A549 (cell line): Measurements from ENCODE around the gene ID3. TPM values are rescaled to one million over a fixed set of nuclear protein-coding genes. Genes with fewer than 3 reads are reported as not detected.

Source experiments
- ATAC-seq, 2 experiments: fragments of 200-7000 bp in 1 of 2; fragments of >200 bp in 1 of 2; cut with Nextera tagmentation in 1 of 2; cut with Tn5 transposase in 1 of 2; 3 replicates each; pipeline versions ENCODE4 v1.8.0 to v1.9.1; 2018 to 2020; ENCODE audit warnings: mild to moderate bottlenecking in 1 of 2, moderate library complexity in 1 of 2
- CTCF ChIA-PET: fragments of 300-600 bp; sonication (Branson Sonifier 250); formaldehyde crosslinking; extraction: SDS; loops from one replicate; lab custom pipeline; 2021; ENCODE audit warnings: antibody characterized with exemption, inconsistent platforms; lab: Yijun Ruan, JAX
- POLR2A ChIA-PET: fragments of 350-600 bp; formaldehyde crosslinking; extraction: SDS; loops from one replicate; lab custom pipeline; 2021; ENCODE audit warnings: antibody characterized with exemption, inconsistent platforms; lab: Yijun Ruan, JAX
- DNase-seq, 2 experiments: peaks; one replicate each; pipeline versions ENCODE4 v3.0.0 to v3.0.0-alpha.2; 2011 to 2016; ENCODE audit warnings: low read depth in 1 of 2, low spot score in 1 of 2
- FAIRE-seq: peaks from 2 replicates; lab custom pipeline; 2011; peaks lifted over from hg19 to GRCh38; lab: Jason Lieb, UNC
- H3K27ac ChIP-seq, 2 experiments: fragments of >200 bp; sonication (Bioruptor Twin); formaldehyde crosslinking; 3 replicates each; pipeline ENCODE4 v1.5.1; 2016 to 2017
- H3K4me1 ChIP-seq: fragments of >200 bp; sonication (Bioruptor Twin); formaldehyde crosslinking; 3 replicates; pipeline ENCODE4 v1.6.1; 2016
- H3K4me2 ChIP-seq: fragments of >200 bp; sonication (Bioruptor Twin); formaldehyde crosslinking; 3 replicates; pipeline ENCODE4 v1.6.1; 2016
- H3K4me3 ChIP-seq: fragments of >200 bp; sonication (Bioruptor Twin); formaldehyde crosslinking; 3 replicates; pipeline ENCODE4 v1.5.1; 2016
- H3K9me3 ChIP-seq: fragments of >200 bp; sonication (Bioruptor Twin); formaldehyde crosslinking; 3 replicates; pipeline ENCODE4 v1.6.1; 2016
- BHLHE40 ChIP-seq: IDR thresholded peaks from 2 replicates; pipeline ENCODE4 v1.6.1; 2012; ENCODE audit warnings: low read depth, low read length, inconsistent platforms
- CBX8 ChIP-seq: fragments of 200-600 bp; sonication (generic); IDR thresholded peaks from 2 replicates; pipeline ENCODE4 v1.6.1; 2016
- CEBPB ChIP-seq, 2 experiments: fragments of >200 bp in 1 of 2; sonication (Bioruptor Twin) in 1 of 2; formaldehyde crosslinking in 1 of 2; IDR thresholded peaks; 2 replicates each; pipeline ENCODE4 v1.6.1; 2012 to 2016
- CHD2 ChIP-seq: fragments of 150-350 bp; IDR thresholded peaks from 2 replicates; pipeline ENCODE4 v1.6.1; 2014; ENCODE audit warnings: low read length; ENCODE audit not compliant: partially characterized antibody
- EHF ChIP-seq: fragments of 250-450 bp; sonication (Bioruptor Pico); IDR thresholded peaks from 2 replicates; pipeline ENCODE4 v1.5.0; 2020; ENCODE audit warnings: mild to moderate bottlenecking
- FOSB ChIP-seq: fragments of 250-450 bp; sonication (Bioruptor Pico); IDR thresholded peaks from 2 replicates; pipeline ENCODE4 v1.5.0; 2020; ENCODE audit warnings: mild to moderate bottlenecking, moderate library complexity
- FOSL2 ChIP-seq, 2 experiments: fragments of 450-650 bp in 1 of 2; fragments of >200 bp in 1 of 2; sonication (Bioruptor Twin) in 1 of 2; formaldehyde crosslinking; IDR thresholded peaks; 2 replicates each; pipeline versions ENCODE4 v1.5.0 to v1.6.1; 2016 to 2020; ENCODE audit warnings: mild to moderate bottlenecking in 1 of 2, moderate library complexity in 1 of 2
- FOXS1 ChIP-seq: fragments of 250-450 bp; sonication (Bioruptor Pico); IDR thresholded peaks from 2 replicates; pipeline ENCODE4 v1.5.0; 2020; ENCODE audit warnings: mild to moderate bottlenecking, moderate library complexity
- HDAC2 ChIP-seq: fragments of 200-600 bp; sonication (generic); IDR thresholded peaks from 2 replicates; pipeline ENCODE4 v1.6.1; 2016
- JUN ChIP-seq, 2 experiments: fragments of >200 bp; sonication (Bioruptor Twin); formaldehyde crosslinking; IDR thresholded peaks; 2 replicates in 1 of 2; 3 replicates in 1 of 2; pipeline ENCODE4 v1.6.1; 2016 to 2017
- JUNB ChIP-seq: fragments of >200 bp; sonication (Bioruptor Twin); formaldehyde crosslinking; IDR thresholded peaks from 2 replicates; pipeline ENCODE4 v1.6.1; 2016
- KDM5A ChIP-seq: fragments of 200-600 bp; sonication (generic); IDR thresholded peaks from 2 replicates; pipeline ENCODE4 v1.6.1; 2016; ENCODE audit warnings: antibody characterized with exemption, mild to moderate bottlenecking
- MAZ ChIP-seq: fragments of 150-350 bp; IDR thresholded peaks from 2 replicates; pipeline ENCODE4 v1.6.1; 2014; ENCODE audit warnings: antibody characterized with exemption, low read depth, low read length, borderline replicate concordance
- NFE2L2 ChIP-seq: fragments of 150-350 bp; conservative IDR thresholded peaks from 2 replicates; pipeline ENCODE4 v1.6.1; 2014; ENCODE audit warnings: low read length
- NR3C1 ChIP-seq: fragments of >200 bp; sonication (Bioruptor Twin); formaldehyde crosslinking; IDR thresholded peaks from 3 replicates; pipeline ENCODE4 v1.6.1; 2017
- PHF8 ChIP-seq: fragments of 200-600 bp; sonication (generic); IDR thresholded peaks from 2 replicates; pipeline ENCODE4 v1.6.1; 2016; ENCODE audit warnings: low read depth, mild to moderate bottlenecking, antibody characterized with exemption, moderate library complexity, borderline replicate concordance
- POLR2A ChIP-seq: IDR thresholded peaks from 2 replicates; pipeline ENCODE4 v1.6.1; 2012; ENCODE audit warnings: mild to moderate bottlenecking, low read length
- POLR2AphosphoS2 ChIP-seq: conservative IDR thresholded peaks from 2 replicates; pipeline ENCODE4 v1.6.1; 2012; ENCODE audit warnings: low read length, improper control_type of control experiment, inconsistent platforms
- RAD21 ChIP-seq, 2 experiments: fragments of >200 bp in 1 of 2; sonication (Bioruptor Twin) in 1 of 2; formaldehyde crosslinking in 1 of 2; IDR thresholded peaks in 1 of 2; conservative IDR thresholded peaks in 1 of 2; 2 replicates in 1 of 2; 3 replicates in 1 of 2; pipeline ENCODE4 v1.6.1; 2012 to 2018; ENCODE audit warnings: inconsistent platforms in 1 of 2
- RARB ChIP-seq: fragments of 250-450 bp; sonication (Bioruptor Pico); IDR thresholded peaks from 2 replicates; pipeline ENCODE4 v1.8.0; 2021; ENCODE audit warnings: mild to moderate bottlenecking, moderate library complexity
- RCOR1 ChIP-seq: fragments of 150-350 bp; IDR thresholded peaks from 2 replicates; pipeline ENCODE4 v1.6.1; 2014; ENCODE audit warnings: antibody characterized with exemption, low read length, low read depth
- RFX5 ChIP-seq: fragments of 450-650 bp; IDR thresholded peaks from 2 replicates; pipeline ENCODE4 v1.7.1; 2014; ENCODE audit warnings: antibody characterized with exemption, mild to moderate bottlenecking, moderate library complexity
- RNF2 ChIP-seq: fragments of 200-600 bp; sonication (generic); IDR thresholded peaks from 2 replicates; pipeline ENCODE4 v1.6.1; 2016; ENCODE audit warnings: low read depth, mild to moderate bottlenecking, antibody characterized with exemption, moderate library complexity, borderline replicate concordance
- SMC3 ChIP-seq: fragments of >200 bp; sonication (Bioruptor Twin); formaldehyde crosslinking; IDR thresholded peaks from 3 replicates; pipeline ENCODE4 v1.6.1; 2018; ENCODE audit warnings: inconsistent platforms
- WGBS: methylation state at CpG from one replicate; pipeline ENCODE4 v1.1.6; 2017; ENCODE audit errors: missing lambda C conversion rate; 5-methylcytosine and 5-hydroxymethylcytosine counted together
- polyA plus RNA-seq, 4 experiments: library from polyadenylated mRNA; depleted of rRNA in 3 of 4; stranded (reverse); fragments of >200 nt; fragmentation: RNase III in 1 of 4; extraction: RNeasy Plus Mini Kit Qiagen cat#74134 plus additional on column Dnase treatment in 1 of 4; gene quantifications; 2 replicates in 3 of 4; 3 replicates in 1 of 4; pipeline ENCODE4 v1.2.3, GENCODE V29; 2011 to 2017
- TF ChIP-seq, protein P1 (sequence below): fragments of >200 bp; sonication (Bioruptor Twin); formaldehyde crosslinking; IDR thresholded peaks from 3 replicates; pipeline ENCODE4 v1.5.1; 2016
- TF ChIP-seq, protein P2 (sequence below): fragments of 150-350 bp; IDR thresholded peaks from 2 replicates; pipeline ENCODE4 v1.6.1; 2014; ENCODE audit warnings: low read depth, mild to moderate bottlenecking, low read length
- TF ChIP-seq, protein P3 (sequence below): IDR thresholded peaks from 2 replicates; pipeline ENCODE4 v1.6.1; 2012; ENCODE audit warnings: low read depth, borderline replicate concordance
- TF ChIP-seq, protein P4 (sequence below): fragments of 450-650 bp; IDR thresholded peaks from 2 replicates; pipeline ENCODE4 v1.6.1; 2014; ENCODE audit warnings: antibody characterized with exemption
- TF ChIP-seq, protein P5 (sequence below): IDR thresholded peaks from 2 replicates; pipeline ENCODE4 v1.6.1; 2012
- TF ChIP-seq, protein P6 (sequence below): fragments of >200 bp; sonication (Bioruptor Twin); formaldehyde crosslinking; IDR thresholded peaks from 2 replicates; pipeline ENCODE4 v1.6.1; 2016
- TF ChIP-seq, protein P7 (sequence below): fragments of >200 bp; sonication (Bioruptor Twin); formaldehyde crosslinking; IDR thresholded peaks from 3 replicates; pipeline ENCODE4 v1.6.1; 2016

Gene ID3
- polyA plus RNA-seq, 2 of the 4 experiments (the other 2 are of a cell fraction), result 171 to 336 TPM

DNA sequence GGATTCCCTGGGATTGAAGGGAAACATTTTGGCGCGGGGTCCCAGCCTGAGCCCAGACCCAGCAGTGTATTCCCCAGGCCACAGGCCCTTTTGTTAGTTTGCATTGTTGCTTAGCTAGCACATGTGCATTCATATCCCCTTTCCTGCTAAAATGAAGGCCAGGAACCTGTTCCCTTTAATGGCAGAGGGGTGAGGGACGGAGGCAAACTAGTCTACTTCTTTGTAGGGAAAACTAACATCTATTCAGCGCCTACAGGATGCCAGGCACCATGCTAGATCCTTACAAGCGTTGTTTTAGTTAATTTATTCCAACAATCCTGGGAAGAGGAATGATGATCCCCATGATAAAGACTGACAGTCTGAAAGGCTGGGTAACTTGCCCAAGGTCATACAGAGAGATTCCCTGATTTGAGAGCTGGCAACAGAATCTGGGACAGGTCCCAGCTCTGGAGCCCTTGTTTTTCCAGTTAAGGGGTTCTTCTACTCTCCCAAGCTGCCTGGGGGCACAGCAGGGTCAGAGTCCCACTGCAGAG lies 27.7 kb downstream of the ID3 start (continued):
- TF ChIP-seq, protein P1, sequence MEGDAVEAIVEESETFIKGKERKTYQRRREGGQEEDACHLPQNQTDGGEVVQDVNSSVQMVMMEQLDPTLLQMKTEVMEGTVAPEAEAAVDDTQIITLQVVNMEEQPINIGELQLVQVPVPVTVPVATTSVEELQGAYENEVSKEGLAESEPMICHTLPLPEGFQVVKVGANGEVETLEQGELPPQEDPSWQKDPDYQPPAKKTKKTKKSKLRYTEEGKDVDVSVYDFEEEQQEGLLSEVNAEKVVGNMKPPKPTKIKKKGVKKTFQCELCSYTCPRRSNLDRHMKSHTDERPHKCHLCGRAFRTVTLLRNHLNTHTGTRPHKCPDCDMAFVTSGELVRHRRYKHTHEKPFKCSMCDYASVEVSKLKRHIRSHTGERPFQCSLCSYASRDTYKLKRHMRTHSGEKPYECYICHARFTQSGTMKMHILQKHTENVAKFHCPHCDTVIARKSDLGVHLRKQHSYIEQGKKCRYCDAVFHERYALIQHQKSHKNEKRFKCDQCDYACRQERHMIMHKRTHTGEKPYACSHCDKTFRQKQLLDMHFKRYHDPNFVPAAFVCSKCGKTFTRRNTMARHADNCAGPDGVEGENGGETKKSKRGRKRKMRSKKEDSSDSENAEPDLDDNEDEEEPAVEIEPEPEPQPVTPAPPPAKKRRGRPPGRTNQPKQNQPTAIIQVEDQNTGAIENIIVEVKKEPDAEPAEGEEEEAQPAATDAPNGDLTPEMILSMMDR, result no peak
- TF ChIP-seq FOSL2 (IDR thresholded peaks at IDR 0.05) (no peak), FOSL2 (CRISPR knock-in tag; IDR thresholded peaks at IDR 0.05) (no peak), BHLHE40 (no peak), PHF8 (no peak), POLR2A (no peak), NFE2L2 (no peak), RARB (CRISPR knock-in tag) (no peak), KDM5A (no peak), CHD2 (no peak)
- TF ChIP-seq, protein P2, sequence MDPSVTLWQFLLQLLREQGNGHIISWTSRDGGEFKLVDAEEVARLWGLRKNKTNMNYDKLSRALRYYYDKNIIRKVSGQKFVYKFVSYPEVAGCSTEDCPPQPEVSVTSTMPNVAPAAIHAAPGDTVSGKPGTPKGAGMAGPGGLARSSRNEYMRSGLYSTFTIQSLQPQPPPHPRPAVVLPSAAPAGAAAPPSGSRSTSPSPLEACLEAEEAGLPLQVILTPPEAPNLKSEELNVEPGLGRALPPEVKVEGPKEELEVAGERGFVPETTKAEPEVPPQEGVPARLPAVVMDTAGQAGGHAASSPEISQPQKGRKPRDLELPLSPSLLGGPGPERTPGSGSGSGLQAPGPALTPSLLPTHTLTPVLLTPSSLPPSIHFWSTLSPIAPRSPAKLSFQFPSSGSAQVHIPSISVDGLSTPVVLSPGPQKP, result no peak

DNA sequence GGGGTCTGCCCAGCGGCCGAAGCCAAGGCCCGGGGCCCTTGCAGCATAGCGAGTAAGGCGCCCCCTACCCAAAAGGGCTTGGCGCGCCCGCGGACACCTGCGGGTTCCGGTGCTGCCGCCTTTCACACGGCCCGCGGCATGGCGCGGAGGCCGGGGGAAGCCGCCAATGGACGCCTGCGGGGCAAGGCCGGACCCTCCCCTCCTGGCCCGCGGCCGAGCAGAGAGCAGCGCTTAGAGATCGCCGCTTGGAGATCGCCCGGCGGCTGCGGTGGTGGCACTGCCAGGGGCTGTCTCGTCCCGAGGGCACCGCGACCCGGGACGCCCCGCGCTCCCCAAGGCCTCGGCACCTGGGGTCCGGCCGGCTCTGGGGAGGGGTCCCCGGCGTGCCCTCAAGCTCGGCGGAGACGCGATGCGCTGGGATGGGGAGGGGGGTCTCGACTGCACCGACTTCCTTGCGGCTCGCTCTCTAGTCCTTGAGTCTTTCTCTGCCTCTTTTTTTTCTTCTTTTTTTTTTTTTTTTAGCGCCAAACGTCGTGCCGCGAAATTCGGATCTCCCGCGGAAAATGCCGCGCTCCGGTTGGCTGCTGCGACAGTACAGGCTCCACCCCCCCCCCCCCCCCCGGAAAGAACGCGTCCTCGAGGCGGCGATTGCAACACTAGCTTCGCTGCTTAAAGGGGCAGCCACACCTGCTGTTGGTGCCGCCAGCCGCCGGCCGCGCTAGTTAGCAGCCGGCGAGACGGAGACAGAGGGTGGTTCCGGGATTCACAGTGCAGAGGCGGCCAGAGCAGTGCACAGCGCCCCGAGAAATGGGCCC lies 28.3 kb downstream of the ID3 start, which contains the start of gene E2F2:
TSS of gene E2F2 (minus strand) at position 487 of the 815 bp plus-strand sequence. CDS start at position 47, 440 bp downstream.
- FAIRE-seq, result no peak
- Histone ChIP-seq H3K4me1 (peaks cover 53% of the 10 kb centered on the region), H3K4me2 (peak within 1 kb of the TSS; percentile 99), H3K27ac (peak within 1 kb of the TSS; percentile 76 to 94), H3K9me3 (no peaks in the 10 kb centered on the region), H3K4me3 (peak within 1 kb of the TSS; percentile 90)
- ATAC-seq, result peak; percentile 72 to 73
- ChIA-PET POLR2A (interaction anchor here (0.9 to 1.8 kb wide), 3 partner anchors 24 to 187 kb away, joined by 4 to 11 read pairs (median 9); partner anchors contain the start of gene HNRNPR), CTCF (interaction anchor here (0.5 to 9.0 kb wide), 6 partner anchors 9 to 106 kb away, joined by 3 to 70 read pairs (median 8); no protein-coding TSS in a partner anchor)
- peak; percentile 79 to 85 for DNase-seq
- WGBS, result under 1% methylated on average over 30 of the region's 85 CpGs
- no peak for TF ChIP-seq HDAC2
- no peak for TF ChIP-seq MAZ
- TF ChIP-seq, protein P3, sequence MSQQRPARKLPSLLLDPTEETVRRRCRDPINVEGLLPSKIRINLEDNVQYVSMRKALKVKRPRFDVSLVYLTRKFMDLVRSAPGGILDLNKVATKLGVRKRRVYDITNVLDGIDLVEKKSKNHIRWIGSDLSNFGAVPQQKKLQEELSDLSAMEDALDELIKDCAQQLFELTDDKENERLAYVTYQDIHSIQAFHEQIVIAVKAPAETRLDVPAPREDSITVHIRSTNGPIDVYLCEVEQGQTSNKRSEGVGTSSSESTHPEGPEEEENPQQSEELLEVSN, result peak; percentile 94
- TF ChIP-seq EHF (CRISPR knock-in tag), result no peak
- no peak for TF ChIP-seq JUNB
- TF ChIP-seq, protein P2, result no peak
- no peak for TF ChIP-seq SMC3
- TF ChIP-seq JUN (IDR thresholded peaks at IDR 0.05), result 0 out of 5 replicates have a peak, but pooled peaks of 1 of the 2 experiments have one; percentile 44
- no peak for TF ChIP-seq FOXS1 (CRISPR knock-in tag)
- peak; percentile 66; the same call in 1 of the 2 replicates for TF ChIP-seq KDM5A
- no peak for TF ChIP-seq RCOR1
- TF ChIP-seq, protein P4, sequence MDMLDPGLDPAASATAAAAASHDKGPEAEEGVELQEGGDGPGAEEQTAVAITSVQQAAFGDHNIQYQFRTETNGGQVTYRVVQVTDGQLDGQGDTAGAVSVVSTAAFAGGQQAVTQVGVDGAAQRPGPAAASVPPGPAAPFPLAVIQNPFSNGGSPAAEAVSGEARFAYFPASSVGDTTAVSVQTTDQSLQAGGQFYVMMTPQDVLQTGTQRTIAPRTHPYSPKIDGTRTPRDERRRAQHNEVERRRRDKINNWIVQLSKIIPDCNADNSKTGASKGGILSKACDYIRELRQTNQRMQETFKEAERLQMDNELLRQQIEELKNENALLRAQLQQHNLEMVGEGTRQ, result no peak
- TF ChIP-seq RARB (CRISPR knock-in tag), result no peak
- peak; percentile 82 to 98 for TF ChIP-seq CEBPB (IDR thresholded peaks at IDR 0.05)
- no peak for TF ChIP-seq NR3C1
- TF ChIP-seq RNF2, result no peak
- TF ChIP-seq POLR2A, result peak; percentile 29; the same call in 1 of the 2 replicates
- TF ChIP-seq, protein P5, sequence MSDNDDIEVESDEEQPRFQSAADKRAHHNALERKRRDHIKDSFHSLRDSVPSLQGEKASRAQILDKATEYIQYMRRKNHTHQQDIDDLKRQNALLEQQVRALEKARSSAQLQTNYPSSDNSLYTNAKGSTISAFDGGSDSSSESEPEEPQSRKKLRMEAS, result peak; percentile 82
- TF ChIP-seq RFX5, result no peak
- TF ChIP-seq, protein P6, sequence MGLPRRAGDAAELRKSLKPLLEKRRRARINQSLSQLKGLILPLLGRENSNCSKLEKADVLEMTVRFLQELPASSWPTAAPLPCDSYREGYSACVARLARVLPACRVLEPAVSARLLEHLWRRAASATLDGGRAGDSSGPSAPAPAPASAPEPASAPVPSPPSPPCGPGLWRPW, result no peak
- no peak for TF ChIP-seq RAD21 (conservative IDR thresholded peaks at IDR 0.05 in 1 of 2, IDR thresholded peaks at IDR 0.05 in 1 of 2)
- no peak for TF ChIP-seq CBX8
- TF ChIP-seq, protein P7, sequence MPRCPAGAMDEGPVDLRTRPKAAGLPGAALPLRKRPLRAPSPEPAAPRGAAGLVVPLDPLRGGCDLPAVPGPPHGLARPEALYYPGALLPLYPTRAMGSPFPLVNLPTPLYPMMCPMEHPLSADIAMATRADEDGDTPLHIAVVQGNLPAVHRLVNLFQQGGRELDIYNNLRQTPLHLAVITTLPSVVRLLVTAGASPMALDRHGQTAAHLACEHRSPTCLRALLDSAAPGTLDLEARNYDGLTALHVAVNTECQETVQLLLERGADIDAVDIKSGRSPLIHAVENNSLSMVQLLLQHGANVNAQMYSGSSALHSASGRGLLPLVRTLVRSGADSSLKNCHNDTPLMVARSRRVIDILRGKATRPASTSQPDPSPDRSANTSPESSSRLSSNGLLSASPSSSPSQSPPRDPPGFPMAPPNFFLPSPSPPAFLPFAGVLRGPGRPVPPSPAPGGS, result no peak
- TF ChIP-seq FOSB (CRISPR knock-in tag), result no peak
- TF ChIP-seq POLR2AphosphoS2, result no peak
